ENCODE measurements around the gene PINLYP. TPM values are rescaled to one million over a fixed set of nuclear protein-coding genes. Genes with fewer than 3 reads are reported as not detected.

PINLYP gene
- total and polyA plus RNA-seq, 2 of the 13 experiments (the other 11 are each of a cell fraction or from before 2014, with no cell fraction given) = 0.21 to 0.24 TPM

DNA sequence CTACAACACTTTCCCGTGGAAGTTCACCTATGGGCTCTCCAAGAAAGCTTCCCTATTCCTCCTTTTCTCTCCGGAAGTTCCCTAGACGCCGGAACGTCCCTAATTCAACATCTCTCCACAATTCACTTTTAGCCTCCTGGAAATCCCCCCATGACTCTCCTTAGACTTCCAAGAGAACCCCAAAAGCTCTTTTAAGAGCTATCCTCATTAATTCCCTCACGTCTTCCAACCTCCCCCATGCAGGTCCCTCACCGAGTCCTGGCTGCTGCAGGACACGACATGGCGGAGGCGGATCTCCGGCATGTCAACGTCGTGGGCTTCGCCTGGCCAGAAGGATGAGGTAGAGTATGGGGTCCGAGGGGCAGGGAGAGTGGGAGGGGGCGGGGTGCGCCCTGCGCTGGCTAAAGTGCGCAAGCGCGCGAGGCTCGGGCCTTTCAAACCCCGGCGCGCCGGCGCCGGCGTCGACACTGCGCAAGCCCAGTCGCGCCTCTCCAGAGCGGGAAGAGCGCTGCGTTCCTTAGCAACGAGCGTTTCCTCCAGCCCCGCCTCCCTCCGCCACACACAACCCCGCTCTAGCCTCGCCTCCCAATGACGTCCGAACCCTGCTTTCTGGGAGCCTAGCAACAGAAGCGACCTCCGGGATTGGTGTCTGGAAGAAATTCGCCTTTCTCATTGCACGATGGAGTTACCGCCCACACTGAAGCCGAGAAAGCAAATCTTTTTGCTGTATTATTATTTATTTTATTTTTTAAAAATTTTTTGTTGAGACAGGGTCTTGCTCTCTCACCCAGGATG is at the start of gene PINLYP, which contains the start of gene XRCC1 (continued):
- TF ChIP-seq EP300 (IDR thresholded peaks at IDR 0.05; ENCODE audit: low read depth in 2 of 2, low read length in 2 of 2) (0 out of 4 replicates have a peak, but pooled peaks of 1 of the 2 experiments have one; percentile 17), EP300 (CRISPR knock-in tag; IDR thresholded peaks at IDR 0.05; ENCODE audit: borderline replicate concordance) (no peak), RFX5 (IDR thresholded peaks at IDR 0.05; ENCODE audit: low read depth, low read length) (peak; percentile 98), ZNF777 (CRISPR knock-in tag; IDR thresholded peaks at IDR 0.05) (peak; percentile 32; the same call in 1 of the 2 replicates), SRY (CRISPR knock-in tag; IDR thresholded peaks at IDR 0.05) (no peak), ZNF678 (CRISPR knock-in tag; IDR thresholded peaks at IDR 0.05) (no peak), ATRX (CRISPR knock-in tag; IDR thresholded peaks at IDR 0.05; ENCODE audit: borderline replicate concordance) (no peak), MEIS2 (CRISPR knock-in tag; IDR thresholded peaks at IDR 0.05) (no peak), MED8 (CRISPR knock-in tag; IDR thresholded peaks at IDR 0.05; ENCODE audit: insufficient replicate concordance) (no peak), ZMYM4 (CRISPR knock-in tag; IDR thresholded peaks at IDR 0.05) (peak; percentile 31; the same call in 1 of the 2 replicates), HDAC1 (CRISPR knock-in tag; IDR thresholded peaks at IDR 0.05) (peak; percentile 70), POLR2A (IDR thresholded peaks at IDR 0.05; ENCODE audit: insufficient read depth in 1 of 2, low read depth in 2 of 2, low read length in 2 of 2) (peak; percentile 60 to 67), ZNF225 (CRISPR knock-in tag; IDR thresholded peaks at IDR 0.05) (no peak)
- TF ChIP-seq, protein P1, sequence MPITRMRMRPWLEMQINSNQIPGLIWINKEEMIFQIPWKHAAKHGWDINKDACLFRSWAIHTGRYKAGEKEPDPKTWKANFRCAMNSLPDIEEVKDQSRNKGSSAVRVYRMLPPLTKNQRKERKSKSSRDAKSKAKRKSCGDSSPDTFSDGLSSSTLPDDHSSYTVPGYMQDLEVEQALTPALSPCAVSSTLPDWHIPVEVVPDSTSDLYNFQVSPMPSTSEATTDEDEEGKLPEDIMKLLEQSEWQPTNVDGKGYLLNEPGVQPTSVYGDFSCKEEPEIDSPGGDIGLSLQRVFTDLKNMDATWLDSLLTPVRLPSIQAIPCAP (CRISPR knock-in tag; IDR thresholded peaks at IDR 0.05; ENCODE audit: low read depth) = no peak
- TF ChIP-seq, protein P2, sequence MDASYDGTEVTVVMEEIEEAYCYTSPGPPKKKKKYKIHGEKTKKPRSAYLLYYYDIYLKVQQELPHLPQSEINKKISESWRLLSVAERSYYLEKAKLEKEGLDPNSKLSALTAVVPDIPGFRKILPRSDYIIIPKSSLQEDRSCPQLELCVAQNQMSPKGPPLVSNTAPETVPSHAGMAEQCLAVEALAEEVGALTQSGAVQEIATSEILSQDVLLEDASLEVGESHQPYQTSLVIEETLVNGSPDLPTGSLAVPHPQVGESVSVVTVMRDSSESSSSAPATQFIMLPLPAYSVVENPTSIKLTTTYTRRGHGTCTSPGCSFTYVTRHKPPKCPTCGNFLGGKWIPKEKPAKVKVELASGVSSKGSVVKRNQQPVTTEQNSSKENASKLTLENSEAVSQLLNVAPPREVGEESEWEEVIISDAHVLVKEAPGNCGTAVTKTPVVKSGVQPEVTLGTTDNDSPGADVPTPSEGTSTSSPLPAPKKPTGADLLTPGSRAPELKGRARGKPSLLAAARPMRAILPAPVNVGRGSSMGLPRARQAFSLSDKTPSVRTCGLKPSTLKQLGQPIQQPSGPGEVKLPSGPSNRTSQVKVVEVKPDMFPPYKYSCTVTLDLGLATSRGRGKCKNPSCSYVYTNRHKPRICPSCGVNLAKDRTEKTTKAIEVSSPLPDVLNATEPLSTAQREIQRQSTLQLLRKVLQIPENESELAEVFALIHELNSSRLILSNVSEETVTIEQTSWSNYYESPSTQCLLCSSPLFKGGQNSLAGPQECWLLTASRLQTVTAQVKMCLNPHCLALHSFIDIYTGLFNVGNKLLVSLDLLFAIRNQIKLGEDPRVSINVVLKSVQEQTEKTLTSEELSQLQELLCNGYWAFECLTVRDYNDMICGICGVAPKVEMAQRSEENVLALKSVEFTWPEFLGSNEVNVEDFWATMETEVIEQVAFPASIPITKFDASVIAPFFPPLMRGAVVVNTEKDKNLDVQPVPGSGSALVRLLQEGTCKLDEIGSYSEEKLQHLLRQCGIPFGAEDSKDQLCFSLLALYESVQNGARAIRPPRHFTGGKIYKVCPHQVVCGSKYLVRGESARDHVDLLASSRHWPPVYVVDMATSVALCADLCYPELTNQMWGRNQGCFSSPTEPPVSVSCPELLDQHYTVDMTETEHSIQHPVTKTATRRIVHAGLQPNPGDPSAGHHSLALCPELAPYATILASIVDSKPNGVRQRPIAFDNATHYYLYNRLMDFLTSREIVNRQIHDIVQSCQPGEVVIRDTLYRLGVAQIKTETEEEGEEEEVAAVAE (CRISPR knock-in tag; IDR thresholded peaks at IDR 0.05; ENCODE audit: borderline replicate concordance) = peak; percentile 97
- TF ChIP-seq, protein P3, sequence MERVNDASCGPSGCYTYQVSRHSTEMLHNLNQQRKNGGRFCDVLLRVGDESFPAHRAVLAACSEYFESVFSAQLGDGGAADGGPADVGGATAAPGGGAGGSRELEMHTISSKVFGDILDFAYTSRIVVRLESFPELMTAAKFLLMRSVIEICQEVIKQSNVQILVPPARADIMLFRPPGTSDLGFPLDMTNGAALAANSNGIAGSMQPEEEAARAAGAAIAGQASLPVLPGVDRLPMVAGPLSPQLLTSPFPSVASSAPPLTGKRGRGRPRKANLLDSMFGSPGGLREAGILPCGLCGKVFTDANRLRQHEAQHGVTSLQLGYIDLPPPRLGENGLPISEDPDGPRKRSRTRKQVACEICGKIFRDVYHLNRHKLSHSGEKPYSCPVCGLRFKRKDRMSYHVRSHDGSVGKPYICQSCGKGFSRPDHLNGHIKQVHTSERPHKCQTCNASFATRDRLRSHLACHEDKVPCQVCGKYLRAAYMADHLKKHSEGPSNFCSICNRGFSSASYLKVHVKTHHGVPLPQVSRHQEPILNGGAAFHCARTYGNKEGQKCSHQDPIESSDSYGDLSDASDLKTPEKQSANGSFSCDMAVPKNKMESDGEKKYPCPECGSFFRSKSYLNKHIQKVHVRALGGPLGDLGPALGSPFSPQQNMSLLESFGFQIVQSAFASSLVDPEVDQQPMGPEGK (CRISPR knock-in tag; IDR thresholded peaks at IDR 0.05) = 0 out of 2 replicates have a peak, but pooled peaks have one; percentile 18
- TF ChIP-seq, protein P4, sequence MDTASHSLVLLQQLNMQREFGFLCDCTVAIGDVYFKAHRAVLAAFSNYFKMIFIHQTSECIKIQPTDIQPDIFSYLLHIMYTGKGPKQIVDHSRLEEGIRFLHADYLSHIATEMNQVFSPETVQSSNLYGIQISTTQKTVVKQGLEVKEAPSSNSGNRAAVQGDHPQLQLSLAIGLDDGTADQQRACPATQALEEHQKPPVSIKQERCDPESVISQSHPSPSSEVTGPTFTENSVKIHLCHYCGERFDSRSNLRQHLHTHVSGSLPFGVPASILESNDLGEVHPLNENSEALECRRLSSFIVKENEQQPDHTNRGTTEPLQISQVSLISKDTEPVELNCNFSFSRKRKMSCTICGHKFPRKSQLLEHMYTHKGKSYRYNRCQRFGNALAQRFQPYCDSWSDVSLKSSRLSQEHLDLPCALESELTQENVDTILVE (CRISPR knock-in tag; IDR thresholded peaks at IDR 0.05) = peak; percentile 5; the same call in 1 of the 2 replicates
- TF ChIP-seq, protein P5, sequence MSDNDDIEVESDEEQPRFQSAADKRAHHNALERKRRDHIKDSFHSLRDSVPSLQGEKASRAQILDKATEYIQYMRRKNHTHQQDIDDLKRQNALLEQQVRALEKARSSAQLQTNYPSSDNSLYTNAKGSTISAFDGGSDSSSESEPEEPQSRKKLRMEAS (IDR thresholded peaks at IDR 0.05) = 0 out of 2 replicates have a peak, but pooled peaks have one; percentile 51
- TF ChIP-seq, protein P6, sequence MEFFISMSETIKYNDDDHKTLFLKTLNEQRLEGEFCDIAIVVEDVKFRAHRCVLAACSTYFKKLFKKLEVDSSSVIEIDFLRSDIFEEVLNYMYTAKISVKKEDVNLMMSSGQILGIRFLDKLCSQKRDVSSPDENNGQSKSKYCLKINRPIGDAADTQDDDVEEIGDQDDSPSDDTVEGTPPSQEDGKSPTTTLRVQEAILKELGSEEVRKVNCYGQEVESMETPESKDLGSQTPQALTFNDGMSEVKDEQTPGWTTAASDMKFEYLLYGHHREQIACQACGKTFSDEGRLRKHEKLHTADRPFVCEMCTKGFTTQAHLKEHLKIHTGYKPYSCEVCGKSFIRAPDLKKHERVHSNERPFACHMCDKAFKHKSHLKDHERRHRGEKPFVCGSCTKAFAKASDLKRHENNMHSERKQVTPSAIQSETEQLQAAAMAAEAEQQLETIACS (CRISPR knock-in tag; IDR thresholded peaks at IDR 0.05) = no peak

Measured in HepG2 (cell line).